ENCODE results near the gene VAMP1.
"Not testable (repeated sequence)": the region's sequence is repeated elsewhere in the genome, so short reads cannot be mapped to it uniquely, and the experiment has no call there.

The VAMP1 gene

GRCh38 chr12:6470375-6471163, at the start of gene VAMP1:
Gene VAMP1, minus strand, starts transcription at chr12:6470677. Its CDS starts 146 bp downstream, at chr12:6470531.
- peak; percentile 95 for DNase-seq (ENCODE audit: low read depth)

GRCh38 chr12:6520186-6520585, 49.7 kb upstream of the VAMP1 start:
- DNase-seq (ENCODE audit: low read depth) = no peak

- no peak for DNase-seq (ENCODE audit: low read depth)
Measured at GRCh38 chr12:6508087-6508486, 37.6 kb upstream of the VAMP1 start.

- DNase-seq (ENCODE audit: low read depth) = no peak
Measured at GRCh38 chr12:6507102-6507998, 36.9 kb upstream of the VAMP1 start.

GRCh38 chr12:6500466-6500865, 30.0 kb upstream of the VAMP1 start:
- DNase-seq (ENCODE audit: low read depth) = no peak

GRCh38 chr12:6497291-6497690, 26.8 kb upstream of the VAMP1 start:
- DNase-seq (ENCODE audit: low read depth) = not testable (repeated sequence)

GRCh38 chr12:6494968-6495367, 24.5 kb upstream of the VAMP1 start:
- DNase-seq (ENCODE audit: low read depth) = no peak

- no peak for DNase-seq (ENCODE audit: low read depth)
Measured at GRCh38 chr12:6494258-6494743, 23.8 kb upstream of the VAMP1 start.

GRCh38 chr12:6493497-6494257, 23.2 kb upstream of the VAMP1 start, which contains the start of gene NCAPD2:
Gene NCAPD2, plus strand, starts transcription at chr12:6494102. Its CDS starts 997 bp downstream, at chr12:6495099.
- DNase-seq (ENCODE audit: low read depth) = peak; percentile 85

- peak; percentile 96 for DNase-seq (ENCODE audit: low read depth)
Measured at GRCh38 chr12:6492838-6493496, 22.5 kb upstream of the VAMP1 start, which contains the start of gene MRPL51. Gene MRPL51, minus strand, starts transcription at chr12:6493262. Its CDS starts 126 bp downstream, at chr12:6493136.

GRCh38 chr12:6490673-6491072, 20.2 kb upstream of the VAMP1 start:
- DNase-seq (ENCODE audit: low read depth) = not testable (repeated sequence)

GRCh38 chr12:6489449-6489848, 19.0 kb upstream of the VAMP1 start:
- DNase-seq (ENCODE audit: low read depth) = no peak

- DNase-seq (ENCODE audit: low read depth) = no peak
Measured at GRCh38 chr12:6488240-6488639, 17.8 kb upstream of the VAMP1 start.

GRCh38 chr12:6478416-6478815, 7.9 kb upstream of the VAMP1 start:
- no peak for DNase-seq (ENCODE audit: low read depth)

GRCh38 chr12:6477601-6478377, 7.3 kb upstream of the VAMP1 start:
- DNase-seq (ENCODE audit: low read depth) = not testable (repeated sequence)

GRCh38 chr12:6476489-6476888, 6.0 kb upstream of the VAMP1 start:
- no peak for DNase-seq (ENCODE audit: low read depth)

- DNase-seq (ENCODE audit: low read depth) = not testable (repeated sequence)
Measured at GRCh38 chr12:6475233-6475975, 4.9 kb upstream of the VAMP1 start.

- no peak for DNase-seq (ENCODE audit: low read depth)
Measured at GRCh38 chr12:6472491-6472890, 2.0 kb upstream of the VAMP1 start.

GRCh38 chr12:6471989-6472360, 1.5 kb upstream of the VAMP1 start:
- DNase-seq (ENCODE audit: low read depth) = no peak

Measured in activated T-cell treated with anti-CD3 and anti-CD28 coated beads for 1 hour (primary cell).